Renal pelvis (tissue), 4 donors: Measurements from ENCODE around the gene CALML5. TPM values are rescaled to one million over a fixed set of nuclear protein-coding genes. Genes with fewer than 3 reads are reported as not detected.

ENCODE experiments used
- DNase-seq: peaks from one replicate; pipeline ENCODE4 v3.0.0-alpha.2; 2013
- polyA plus RNA-seq, 3 donors: library from polyadenylated mRNA; unstranded; fragments of 120-200 nt; gene quantifications; one replicate each; pipeline ENCODE4 v1.2.1, GENCODE V29; 2013; ENCODE audit not compliant: insufficient read length in 3 of 3

The CALML5 gene
- polyA plus RNA-seq, 3 donors, result not detected

GRCh38 chr10:5464546-5464945 lies 34.8 kb downstream of the CALML5 start:
- DNase-seq, result no peak

- no peak for DNase-seq
Observed at GRCh38 chr10:5462841-5463293, 36.5 kb downstream of the CALML5 start.

- no peak for DNase-seq
Observed at GRCh38 chr10:5461914-5462840, 37.2 kb downstream of the CALML5 start.

- no peak for DNase-seq
Observed at GRCh38 chr10:5461203-5461588, 38.2 kb downstream of the CALML5 start.

GRCh38 chr10:5460468-5461202 lies 38.7 kb downstream of the CALML5 start:
- DNase-seq, result no peak

GRCh38 chr10:5458949-5459747 lies 40.2 kb downstream of the CALML5 start:
- no peak for DNase-seq

- no peak for DNase-seq
Observed at GRCh38 chr10:5458425-5458824, 40.9 kb downstream of the CALML5 start.

- DNase-seq, result no peak
Observed at GRCh38 chr10:5457741-5458140, 41.6 kb downstream of the CALML5 start.

GRCh38 chr10:5456563-5456962 lies 42.8 kb downstream of the CALML5 start:
- no peak for DNase-seq

- DNase-seq, result no peak
Observed at GRCh38 chr10:5453749-5454489, 45.5 kb downstream of the CALML5 start.

- no peak for DNase-seq
Observed at GRCh38 chr10:5450605-5451384, 48.6 kb downstream of the CALML5 start.

GRCh38 chr10:5449823-5450222 lies 49.5 kb downstream of the CALML5 start:
- DNase-seq, result peak; percentile 55

GRCh38 chr10:5449227-5449626 lies 50.1 kb downstream of the CALML5 start:
- DNase-seq, result no peak

Other genes with a start within 250 kb of the CALML5 start
- gene UCN3, start 134.6 kb downstream of the CALML5 start, polyA plus RNA-seq, result 1 to 10 TPM in 1 of 3 donors, under 1 TPM in 2; 0.34 to 1.4 (median 0.38) TPM
- gene TUBAL3, start 94.7 kb downstream of the CALML5 start, polyA plus RNA-seq, result under 1 TPM; 0.07 to 0.40 (median 0.16) TPM
- gene NET1, start 87.0 kb downstream of the CALML5 start, polyA plus RNA-seq, result 100 to 1,000 TPM; 123 to 139 (median 135) TPM
- under 1 TPM in 1 of 3 donors, not detected in 2; 0.03 TPM for gene CALML3, start 25.4 kb upstream of the CALML5 start, polyA plus RNA-seq
- gene ASB13, start 167.0 kb upstream of the CALML5 start, polyA plus RNA-seq, result 10 to 100 TPM; 23.5 to 31.0 (median 26.2) TPM
- 10 to 100 TPM; 30.7 to 40.3 (median 37.8) TPM for gene TASOR2, start 185.3 kb upstream of the CALML5 start, polyA plus RNA-seq